ENCODE data around the gene COL6A6.
"Not testable (repeated sequence)": the region's sequence is repeated elsewhere in the genome, so short reads cannot be mapped to it uniquely, and the experiment has no call there.

Gene COL6A6

DNA sequence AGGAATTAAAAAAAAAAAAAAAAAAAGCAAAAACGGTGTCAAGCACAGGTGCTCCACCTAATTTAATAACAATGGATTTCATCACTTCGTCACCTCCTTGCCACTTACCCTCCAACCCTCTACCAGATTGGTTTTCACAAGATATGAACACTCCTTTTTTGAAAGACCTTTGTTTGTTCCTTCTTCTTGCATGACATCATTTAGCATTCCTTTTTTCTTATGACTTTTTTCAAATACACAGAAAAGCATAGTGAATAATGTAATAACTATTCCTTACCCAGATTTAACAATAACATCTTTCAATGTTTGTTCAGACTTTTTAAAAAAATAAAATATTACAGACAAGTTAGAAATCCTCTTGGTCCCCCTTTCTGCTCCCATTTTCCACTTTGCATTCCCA is 16.3 kb downstream of the COL6A6 start:
- no peak for DNase-seq

DNA sequence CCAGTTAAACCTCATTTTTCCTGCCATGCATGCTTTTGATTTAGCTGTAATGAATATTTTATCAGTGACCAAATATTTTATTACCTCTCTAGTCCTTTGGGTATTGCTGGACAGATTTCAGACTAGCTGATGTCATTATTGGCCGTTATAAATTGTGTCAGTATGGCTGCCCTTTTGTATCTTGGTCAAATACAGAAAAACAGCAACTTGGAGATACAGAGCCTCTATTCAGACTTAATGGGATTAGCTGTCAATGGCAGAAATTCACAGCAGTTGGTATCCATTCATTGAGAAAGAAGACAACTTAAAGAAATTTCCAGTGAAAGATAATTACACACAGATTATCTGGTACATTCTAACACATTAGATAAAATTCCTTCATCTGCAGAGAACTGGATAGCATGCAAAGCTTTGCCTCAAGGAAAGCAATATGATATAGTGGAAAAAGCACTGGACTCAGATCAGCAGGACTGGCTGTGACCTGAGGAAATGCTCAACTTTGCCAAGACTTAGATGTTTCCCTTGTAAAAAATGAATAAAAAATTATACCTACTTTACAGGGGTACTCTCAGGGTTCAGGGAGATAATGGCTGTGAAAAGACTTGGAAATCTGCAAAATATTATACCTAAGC is 20.8 kb downstream of the COL6A6 start:
- DNase-seq: no peak

DNA sequence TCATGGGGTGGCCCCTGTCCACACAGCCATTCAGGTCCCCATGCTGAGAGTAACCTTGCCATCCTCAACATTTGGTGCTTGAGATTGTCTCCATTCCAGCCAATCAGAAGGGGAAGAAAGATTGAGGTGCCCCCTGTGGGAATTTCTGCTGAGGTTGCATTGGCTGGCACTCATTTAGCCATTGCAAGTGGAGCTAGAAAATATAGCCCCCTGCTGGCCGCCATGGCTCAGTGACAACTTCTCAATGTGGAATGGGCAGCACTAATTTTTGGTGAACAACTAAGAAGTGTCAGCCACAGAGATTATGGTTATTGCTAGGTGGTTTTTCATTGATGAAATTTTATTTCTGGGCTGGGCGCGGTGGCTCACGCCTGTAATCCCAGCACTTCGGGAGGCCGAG is 22.0 kb downstream of the COL6A6 start:
- DNase-seq: no peak

DNA sequence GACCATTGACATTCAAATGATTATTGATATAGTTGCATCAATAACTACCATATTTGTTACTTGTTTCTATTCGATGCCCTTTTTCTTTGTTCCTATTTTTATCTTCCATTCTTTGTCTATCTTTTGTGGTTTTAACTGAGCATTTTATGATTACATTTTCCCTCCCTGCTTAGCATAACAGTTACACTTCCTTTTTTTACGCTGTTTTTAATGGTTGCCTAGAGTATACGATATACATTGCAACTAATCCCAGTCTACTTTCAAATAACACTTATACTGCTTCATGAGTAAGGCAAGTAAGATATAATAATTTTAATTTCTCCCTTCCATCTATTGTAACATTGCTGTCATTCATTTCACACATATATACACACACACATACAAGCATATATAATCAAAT is 26.3 kb downstream of the COL6A6 start:
- DNase-seq: no peak

DNA sequence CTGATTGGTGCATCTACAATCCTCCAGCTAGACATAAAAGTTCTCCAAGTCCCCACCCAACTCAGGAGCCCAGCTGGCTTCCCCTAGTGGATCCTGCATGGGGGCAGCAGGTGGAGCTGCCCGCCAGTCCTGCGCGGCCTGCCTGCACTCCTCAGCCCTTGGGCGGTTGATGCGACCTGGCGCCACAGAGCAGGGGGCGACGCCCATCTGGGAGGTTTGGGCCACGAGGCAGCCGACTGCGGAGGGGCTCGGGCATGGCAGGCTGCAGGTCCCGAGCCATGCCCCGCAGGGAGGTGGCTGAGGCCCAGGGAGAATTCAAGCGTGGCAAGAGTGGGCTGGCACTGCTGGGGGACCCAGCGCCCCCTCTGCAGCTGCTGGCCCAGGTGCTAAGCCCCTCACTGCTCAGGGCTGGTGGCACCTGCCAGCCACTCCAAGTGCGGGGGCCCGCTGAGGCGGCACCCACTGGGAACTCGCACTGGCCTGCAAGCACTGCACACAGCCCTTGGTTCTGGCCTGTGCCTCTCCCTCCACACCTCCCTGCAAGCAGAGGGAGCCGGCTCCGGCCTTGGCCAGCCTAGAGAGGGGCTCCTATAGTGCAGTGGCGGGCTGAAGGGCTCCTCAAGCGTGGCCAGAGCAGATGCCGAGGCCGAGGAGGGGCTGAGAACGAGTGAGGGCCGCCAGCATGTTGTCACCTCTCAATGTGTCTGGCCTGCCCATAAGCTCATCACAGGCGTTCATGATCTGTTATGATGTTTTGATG is 30.1 kb downstream of the COL6A6 start:
- DNase-seq: no peak

DNA sequence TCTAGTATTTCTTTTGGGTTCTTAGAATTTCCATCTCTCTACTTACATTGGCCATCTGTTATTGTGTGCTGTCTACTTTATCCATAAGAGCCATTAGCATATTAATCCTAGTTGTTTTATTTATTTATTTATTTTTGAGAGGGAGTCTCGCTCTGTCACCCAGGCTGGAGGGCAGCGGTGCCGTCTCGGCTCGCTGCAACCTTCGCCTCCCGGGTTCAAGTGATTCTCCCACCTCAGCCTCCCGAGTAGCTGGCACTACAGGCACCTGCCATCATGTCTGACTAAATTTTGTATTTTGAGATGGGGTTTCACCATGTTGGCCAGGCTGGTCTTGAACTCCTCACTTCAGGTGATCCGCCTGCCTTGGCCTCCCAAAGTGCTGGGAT is 30.7 kb downstream of the COL6A6 start:
- DNase-seq: not testable (repeated sequence)

DNA sequence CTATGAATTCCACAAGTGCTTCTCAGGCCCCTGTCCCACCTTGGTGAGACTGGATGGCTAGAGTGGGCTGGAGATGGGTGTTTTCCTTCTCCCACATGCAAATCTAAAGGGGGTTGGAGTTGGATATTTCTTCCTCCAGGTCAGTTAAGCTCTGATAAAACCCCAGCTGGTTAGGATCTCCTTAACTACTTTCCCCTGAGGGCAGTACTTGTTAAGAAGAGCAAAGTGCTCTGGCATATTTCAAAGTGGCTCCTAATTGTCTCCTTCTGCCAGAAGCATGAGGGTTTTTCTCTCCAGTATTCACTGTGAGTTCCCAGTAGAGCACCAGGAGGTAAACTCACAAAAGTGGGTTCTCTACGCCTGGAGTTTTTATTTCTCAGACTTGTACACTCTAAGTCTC is 31.4 kb downstream of the COL6A6 start:
- no peak for DNase-seq

DNA sequence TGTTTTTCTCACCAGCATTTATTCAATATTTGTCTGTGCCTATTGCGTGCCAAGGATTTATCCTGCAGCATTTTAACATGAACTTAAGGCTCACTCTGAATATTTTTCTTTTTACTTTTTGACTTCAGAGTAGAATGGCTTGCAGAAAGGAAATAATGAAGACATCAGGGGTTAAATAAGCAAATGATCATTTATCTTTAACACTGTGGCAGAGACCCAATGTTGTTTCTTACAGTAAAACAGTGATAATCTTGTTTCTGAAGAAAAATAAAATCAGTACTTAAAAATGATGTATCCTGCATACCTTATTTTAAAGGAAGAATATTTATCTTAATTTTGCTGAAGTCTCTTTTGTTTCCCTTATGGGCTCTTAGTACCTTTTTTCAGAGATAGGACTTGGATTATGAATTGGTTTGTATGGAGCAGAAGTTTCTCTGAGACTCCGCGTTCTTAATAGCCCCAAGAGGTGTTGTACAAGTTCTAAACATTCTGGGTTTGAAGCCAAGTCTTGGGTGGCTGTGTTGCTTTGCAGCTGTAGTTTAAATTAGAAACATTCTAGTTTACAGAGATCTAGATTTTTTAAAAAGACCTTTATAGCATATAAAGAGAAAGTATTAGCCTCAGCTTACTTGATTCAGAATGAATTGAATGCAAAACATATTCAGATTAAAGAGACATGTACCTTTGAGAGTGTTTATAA is 40.5 kb downstream of the COL6A6 start:
- no peak for DNase-seq

DNA sequence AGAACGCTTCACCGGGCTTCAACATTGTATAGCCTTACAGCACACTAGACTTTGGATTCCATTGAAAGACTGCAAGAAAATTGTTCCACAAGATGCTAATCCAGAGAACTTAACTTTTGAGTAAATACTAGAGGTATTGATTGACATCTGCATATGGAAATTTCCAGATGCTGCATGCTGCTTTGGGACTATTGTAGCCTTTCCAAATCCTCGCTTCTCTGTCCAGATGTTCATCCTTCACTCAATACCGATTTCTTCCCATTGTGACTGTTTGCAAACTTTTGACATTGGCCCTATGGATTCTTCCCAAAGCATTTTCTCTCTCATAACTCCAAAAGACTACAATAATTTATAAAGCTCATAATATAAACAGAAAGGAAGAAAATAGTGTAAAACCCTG is 41.4 kb downstream of the COL6A6 start:
- DNase-seq: no peak

DNA sequence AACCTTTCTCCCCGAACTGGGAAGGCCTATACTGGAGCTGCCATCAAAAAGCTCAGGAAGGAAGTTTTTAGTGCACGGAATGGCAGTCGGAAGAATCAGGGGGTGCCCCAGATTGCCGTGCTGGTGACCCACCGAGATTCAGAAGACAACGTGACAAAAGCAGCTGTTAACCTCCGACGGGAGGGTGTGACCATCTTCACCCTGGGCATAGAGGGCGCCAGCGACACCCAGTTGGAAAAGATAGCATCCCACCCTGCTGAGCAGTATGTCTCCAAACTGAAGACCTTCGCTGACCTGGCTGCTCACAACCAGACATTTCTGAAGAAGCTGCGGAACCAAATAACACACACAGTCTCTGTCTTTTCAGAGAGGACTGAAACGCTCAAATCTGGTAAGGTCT is 48.2 kb downstream of the COL6A6 start:
- no peak for DNase-seq
